Left forelimb (tissue), 1 donor: ENCODE measurements around the gene TNFRSF21.
"Not testable (repeated sequence)": the region's sequence is repeated elsewhere in the genome, so short reads cannot be mapped to it uniquely, and the experiment has no call there.

Experiments
- DNase-seq: peaks from one replicate; pipeline ENCODE4 v3.0.0-alpha.2; 2018; ENCODE audit warnings: low spot score

The TNFRSF21 gene

GRCh38 chr6:47323321-47323720 is 13.6 kb upstream of the TNFRSF21 start:
- DNase-seq = no peak

DNA sequence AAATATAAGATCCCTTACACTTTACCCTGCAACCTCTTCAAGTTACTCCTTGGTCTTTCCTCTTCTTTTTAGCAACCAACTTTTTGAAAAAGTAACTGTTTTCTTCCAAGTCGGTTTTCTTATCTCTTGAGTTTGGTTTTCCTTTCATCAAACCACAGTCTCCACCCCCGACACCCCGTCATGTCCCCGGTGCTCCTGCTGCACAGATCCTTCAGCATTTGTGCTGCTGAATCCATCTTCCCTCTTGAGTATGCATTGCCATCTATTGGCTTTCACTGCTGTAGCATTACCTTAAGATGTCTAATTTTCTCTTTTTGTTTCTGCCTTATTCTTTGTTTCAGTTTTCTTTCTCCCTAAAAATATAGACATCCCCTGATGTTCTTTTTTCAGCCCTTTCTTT is 11.9 kb upstream of the TNFRSF21 start:
- no peak for DNase-seq

GRCh38 chr6:47319867-47320266 is 10.2 kb upstream of the TNFRSF21 start:
- no peak for DNase-seq

- no peak for DNase-seq
Measured at GRCh38 chr6:47319382-47319781, 9.7 kb upstream of the TNFRSF21 start.

DNA sequence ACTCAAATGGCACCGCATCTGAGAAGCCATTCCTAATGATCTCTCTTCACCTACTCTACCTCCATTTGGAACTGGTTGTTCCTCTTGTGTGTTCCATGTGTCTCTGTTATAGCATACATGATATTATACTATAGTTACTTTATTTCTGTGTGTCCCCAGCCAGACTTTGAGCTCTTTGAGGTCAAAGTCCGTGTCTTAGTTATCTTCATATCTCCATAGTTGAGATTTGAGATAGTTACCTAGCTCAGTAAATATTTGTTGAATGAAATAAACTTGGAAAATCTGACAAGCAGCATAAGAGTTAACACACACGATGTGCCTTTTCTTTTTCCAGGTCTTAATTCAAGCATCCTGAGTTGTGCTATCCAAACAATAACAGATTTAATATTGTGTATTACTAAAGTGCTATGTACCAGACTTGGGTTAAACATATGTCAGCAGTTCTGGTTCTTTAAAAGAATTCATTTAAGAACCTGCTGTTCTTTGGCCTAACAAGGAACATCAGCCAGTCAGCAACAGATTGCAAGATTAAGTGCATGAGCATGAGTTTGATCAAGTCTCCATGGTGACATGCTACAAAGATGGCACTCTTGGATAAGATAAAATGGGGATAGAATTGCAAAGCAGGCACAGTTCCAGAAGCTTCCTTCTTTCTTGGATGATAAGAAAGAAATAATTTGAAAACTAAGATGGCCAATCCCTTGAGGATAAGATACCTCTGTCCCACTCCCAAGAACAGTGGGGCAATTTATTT is 8.7 kb upstream of the TNFRSF21 start:
- no peak for DNase-seq

DNA sequence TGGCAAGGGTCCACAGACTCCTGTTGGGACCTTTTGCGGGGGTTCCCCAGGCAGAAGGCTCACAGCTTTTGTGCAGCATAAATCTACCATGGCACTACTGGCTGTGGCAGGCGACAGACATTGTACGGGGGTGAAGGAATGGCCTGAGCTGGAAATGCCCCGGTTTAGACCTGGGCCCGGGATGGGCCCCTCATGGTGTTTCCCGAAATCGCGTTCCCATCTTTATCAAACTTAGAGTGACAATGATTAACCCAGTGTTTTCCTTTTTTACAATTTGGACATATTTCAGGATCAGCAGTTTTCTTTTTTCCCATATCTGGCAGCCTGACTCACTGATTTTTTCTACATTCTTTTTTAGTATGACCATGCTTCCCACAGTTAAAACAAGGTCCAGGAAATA is 5.5 kb upstream of the TNFRSF21 start:
- DNase-seq = not testable (repeated sequence)

DNA sequence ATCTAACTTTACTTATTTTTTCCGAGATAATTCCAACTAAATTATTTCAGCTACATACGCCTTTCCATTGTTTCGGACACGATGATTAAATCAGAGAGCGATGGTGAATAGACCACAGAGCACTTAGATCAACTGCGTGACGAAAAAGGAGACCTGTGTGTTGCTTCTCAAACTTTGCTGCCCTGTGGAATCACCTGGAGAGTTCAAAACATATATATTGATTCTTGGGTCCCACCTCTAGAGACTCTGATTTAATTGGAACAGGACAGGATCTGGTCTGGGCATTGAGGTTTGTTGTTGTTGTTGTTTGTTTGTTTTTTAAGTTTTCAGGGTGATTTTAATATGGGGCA is 401 bp upstream of the TNFRSF21 start:
- DNase-seq = no peak

DNA sequence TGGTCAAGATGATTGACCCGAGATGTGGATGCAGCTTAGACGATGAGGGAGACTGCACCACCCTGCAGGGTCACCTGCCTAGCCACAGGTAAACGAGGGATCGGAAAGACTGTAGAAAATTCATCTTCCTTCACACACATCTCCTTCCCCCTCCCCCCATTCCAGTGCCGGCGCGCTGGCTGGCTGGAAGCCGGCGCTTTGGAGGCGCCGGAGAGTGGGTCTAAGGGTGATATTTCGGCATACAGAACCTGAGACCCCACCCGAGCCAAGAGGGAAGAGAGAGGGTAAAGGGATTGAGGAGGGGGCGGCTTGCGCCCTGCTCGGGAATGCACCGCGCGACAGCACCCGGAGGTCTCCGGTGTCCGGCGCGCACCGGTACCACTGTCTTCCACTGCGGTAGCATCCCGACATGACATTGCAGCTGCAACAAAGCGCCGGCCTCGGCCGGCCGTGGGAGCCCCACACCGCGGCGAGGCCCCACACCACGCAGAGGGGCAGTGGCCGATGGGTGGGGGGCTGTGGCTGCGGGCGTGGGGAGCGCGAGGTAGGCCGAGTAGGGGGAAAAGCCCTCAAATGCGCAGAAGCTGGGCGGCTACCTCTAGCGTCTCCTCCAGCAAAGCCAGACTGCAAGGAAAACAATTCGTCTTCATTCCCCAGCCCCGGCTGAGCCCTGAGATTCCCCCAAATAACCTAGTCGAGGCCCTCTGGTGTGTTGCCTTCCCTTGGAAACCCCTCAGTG is 984 bp downstream of the TNFRSF21 start:
- peak; percentile 70 for DNase-seq

GRCh38 chr6:47308198-47308517 is 1.5 kb downstream of the TNFRSF21 start:
- no peak for DNase-seq

DNA sequence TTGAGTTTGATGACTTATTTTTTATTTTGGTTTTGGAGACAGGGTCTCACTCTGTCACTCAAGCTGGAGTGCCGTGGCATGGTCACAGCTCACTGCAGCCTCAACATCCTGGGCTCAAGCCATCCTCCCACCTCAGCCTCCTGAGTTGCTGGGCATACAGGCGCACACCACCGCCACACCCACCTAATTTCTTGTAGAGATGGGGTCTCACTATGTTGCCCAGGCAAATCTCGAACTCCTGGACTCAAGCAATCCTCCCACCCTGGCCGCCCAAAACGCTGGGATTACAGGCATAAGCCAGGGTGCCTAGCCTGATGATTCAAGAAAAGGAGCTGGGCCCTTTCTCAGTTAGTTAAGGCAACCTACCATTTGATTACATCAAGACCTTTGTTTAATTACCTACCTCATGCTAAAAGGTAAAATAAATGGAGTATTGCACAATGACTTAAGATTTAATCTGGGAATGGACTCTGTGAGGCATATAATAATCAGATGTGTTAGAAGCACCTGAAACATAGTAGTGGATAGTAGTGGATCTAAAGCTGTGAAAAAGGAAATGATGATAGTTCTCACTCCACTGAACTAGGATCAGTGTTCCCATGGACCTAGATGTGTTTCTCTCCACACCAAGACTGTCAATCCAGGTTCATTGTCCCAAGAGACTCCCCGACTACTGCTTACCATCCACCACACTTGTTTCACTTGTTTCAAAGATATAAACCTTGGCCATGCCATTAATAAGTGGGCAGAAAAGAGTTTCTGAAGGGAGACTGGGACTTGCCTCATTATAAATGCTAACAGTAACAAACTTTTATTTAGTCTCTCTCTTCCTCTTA is 2.1 kb downstream of the TNFRSF21 start:
- DNase-seq = no peak

DNA sequence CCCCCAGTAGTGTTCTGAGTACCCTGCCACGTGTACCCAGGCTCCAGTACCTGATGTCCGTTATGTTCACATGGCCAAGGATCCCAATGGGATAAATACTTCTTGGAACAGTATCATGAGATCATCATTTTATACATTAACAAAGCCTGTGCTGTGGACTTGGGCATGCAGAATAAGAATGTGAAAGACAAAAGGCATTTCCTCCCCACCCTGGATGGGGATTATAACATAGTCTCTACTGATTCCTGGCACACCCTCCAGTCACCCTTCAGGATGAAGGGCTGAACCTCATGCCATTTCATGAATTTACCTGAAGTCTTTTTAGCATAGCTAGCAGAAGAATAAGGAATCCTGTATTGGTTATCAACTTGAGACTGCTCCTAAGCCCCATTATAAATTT is 2.8 kb downstream of the TNFRSF21 start:
- no peak for DNase-seq

- DNase-seq = no peak
Measured at GRCh38 chr6:47303861-47304260, 5.8 kb downstream of the TNFRSF21 start.

DNA sequence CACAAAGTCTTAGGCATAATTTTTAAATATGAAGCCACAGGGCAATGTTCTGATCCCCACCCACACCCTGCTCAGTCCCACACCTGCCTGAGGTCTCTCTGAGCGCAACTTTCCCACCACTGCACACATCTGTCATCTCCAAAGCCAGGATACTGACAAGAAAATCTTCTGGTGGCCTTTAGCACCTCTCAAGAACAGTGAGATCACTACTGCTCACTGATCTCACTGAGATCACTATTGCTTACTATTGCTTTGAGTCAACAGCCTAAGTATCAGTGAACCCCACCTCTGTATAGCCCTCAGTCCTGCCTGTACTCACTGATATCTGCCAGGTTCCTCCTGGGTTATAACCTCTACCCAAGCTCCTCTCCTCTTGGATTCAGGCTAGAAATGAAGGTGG is 6.4 kb downstream of the TNFRSF21 start:
- no peak for DNase-seq

DNA sequence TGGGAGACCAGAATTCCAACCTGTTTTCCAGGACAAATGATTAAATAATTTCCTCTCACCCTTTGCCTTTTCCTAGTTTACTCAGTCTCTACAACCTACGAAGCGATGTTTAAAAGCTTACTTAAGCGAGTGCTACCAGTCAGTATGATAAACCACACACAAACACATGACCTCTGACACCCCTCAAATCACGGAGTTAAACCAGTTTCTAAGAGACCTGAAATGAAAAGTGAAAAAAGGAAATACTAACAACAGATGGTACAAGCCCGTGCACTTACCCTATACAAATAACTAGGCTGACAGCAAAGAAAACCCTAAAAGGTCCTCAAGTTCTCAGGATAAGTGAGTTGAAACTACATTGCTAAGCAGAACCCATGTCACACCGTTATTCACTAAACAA is 7.7 kb downstream of the TNFRSF21 start:
- no peak for DNase-seq

DNA sequence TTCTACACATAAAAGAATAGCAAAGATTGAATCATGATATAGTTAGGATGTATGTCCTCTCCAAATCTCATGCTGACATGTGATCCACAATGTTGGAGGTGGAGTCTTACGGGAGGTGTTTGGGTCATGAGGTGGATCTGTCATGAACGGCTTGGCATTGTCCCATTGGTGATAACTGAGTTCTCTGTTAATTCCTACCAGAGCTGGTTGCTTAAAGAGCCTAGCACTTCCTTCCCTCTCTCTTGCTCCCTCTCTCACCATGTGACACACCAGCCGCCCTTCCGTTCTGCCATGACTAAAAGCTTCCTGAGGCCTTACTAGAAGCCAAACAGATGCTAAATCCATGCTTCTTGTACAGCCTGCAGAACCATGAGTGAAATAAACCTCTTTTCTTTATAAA is 8.3 kb downstream of the TNFRSF21 start:
- no peak for DNase-seq

DNA sequence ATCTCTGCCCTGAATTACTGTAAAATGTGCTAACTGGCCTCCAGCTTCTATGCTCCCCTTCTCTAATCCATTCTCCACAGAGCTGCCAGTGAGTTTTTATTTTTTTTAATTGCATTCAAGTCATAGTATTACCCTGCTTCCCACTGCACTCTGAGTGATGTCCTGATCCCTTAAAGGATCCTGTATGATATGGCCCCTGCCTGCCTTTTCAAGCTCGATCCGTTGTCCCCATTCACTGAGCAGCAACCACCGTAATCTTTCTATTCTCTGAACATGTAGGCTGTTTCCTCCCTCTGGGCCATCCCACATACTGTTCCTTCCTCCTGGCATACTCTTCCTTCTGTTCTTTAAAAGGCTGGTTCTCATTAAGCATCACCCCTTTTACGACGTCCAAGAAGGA is 9.3 kb downstream of the TNFRSF21 start:
- DNase-seq = no peak

DNA sequence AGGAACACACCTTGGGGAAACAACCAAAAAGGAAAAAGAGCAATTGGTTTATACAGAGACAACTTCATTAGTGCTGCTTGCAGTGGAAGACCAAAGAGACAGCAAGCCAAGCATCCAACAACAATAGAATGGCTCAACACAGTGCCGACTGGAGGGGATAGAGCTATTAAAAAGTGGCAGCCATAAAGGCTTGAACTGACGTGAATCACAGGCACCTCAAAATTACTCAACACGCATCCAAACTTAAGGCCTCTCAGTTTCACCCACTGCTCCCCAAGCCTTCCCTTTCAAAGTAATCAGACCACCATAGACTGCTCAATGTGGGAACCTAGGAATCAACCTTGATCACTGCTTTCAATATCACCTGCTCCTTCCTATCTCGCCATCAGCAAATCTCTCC is 9.7 kb downstream of the TNFRSF21 start:
- no peak for DNase-seq

GRCh38 chr6:47298475-47298874 is 11.2 kb downstream of the TNFRSF21 start:
- no peak for DNase-seq

- DNase-seq = no peak
Measured at GRCh38 chr6:47294990-47295389, 14.7 kb downstream of the TNFRSF21 start.

DNA sequence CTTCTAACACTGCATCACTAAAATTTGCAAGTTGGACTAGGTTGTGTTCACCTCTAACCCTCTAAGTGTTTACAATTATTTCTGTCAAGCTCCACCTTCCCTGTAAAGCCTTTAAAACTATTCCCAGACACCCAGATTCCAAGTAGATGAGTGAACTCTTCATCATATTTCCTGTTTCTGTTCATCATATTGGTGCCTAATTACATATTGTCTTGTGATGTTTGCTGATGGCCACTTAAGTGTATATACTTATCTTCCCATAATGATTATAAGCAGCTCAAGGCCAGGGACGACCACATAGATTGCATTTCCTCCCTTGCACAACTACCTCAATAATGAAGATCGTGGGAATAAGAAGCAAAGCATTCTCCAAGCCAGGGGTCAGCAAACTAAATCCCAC is 16.8 kb downstream of the TNFRSF21 start:
- no peak for DNase-seq

DNA sequence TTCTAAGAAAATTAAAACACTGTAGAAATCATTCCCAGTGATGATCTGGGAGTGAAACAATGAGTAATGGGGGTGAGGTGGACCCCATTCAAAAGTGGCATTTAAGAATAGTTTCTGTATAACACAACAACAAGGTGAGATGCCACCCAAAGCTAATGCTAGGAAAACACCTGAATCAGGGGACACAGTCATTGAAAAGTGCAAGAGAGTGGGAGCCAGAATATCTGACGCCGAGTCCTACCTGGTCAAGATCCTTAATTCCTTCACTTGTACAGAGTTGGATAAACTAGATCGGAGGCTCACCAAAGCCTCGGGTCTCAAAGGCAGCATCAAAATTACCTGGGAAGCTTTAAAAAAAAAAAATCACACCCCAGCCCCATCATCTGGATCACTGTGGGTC is 17.7 kb downstream of the TNFRSF21 start:
- no peak for DNase-seq

DNA sequence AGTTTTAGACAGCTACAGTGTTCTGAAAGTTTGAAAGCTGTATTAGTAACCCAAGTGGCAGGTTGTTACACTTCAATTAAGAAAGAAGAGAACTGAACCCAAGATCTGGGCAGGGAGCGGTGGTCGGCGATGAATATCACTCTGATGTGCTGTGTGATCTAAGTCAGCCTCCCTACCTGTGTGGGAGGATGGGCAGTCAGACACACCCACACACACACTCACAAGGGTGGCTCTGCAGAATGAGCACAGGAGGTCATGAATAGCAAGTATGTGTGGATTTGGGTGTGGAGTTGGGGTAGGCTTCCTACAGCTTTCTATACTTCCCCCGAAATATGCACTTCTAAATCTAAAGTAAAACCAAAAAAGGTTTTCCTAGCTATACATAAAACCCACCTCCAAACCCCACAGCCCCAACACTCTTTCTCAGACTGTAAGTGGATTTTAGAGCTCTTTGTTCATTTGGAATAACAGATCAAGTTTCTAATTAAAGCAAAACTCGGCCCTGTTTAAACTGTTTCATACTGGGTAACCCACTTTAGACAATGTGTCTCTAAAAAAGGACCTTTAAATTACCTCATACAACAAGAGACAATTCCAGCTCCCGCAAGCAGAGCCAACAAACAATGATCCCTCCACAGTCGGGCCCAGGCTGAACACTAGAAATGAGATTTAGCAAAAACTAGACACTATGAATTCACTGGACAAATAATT is 19.4 kb downstream of the TNFRSF21 start:
- DNase-seq = no peak
